ENCODE data around the gene WFS1.

The WFS1 gene

GRCh38 chr4:6232836-6233785 is 36.5 kb upstream of the WFS1 start:
- no peak for DNase-seq

DNA sequence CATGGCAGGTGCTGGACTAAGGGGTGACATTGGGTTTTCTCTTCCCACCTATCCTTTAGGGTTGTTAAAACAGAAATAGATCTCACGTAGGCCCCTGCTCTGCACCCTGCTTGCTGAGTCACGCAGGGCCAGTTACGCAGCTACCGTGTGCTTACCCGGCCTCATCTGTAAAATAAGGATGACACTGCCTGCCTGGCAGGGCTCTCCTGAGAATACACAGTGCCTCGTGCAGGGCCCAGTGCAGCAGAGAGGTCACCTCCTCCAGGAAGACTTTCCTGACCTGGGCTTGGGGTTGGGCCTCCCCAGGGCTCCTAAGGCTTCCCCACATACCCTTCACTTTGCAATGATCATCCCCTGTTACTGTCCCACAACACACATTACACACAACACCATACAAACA is 35.7 kb upstream of the WFS1 start:
- no peak for DNase-seq

DNA sequence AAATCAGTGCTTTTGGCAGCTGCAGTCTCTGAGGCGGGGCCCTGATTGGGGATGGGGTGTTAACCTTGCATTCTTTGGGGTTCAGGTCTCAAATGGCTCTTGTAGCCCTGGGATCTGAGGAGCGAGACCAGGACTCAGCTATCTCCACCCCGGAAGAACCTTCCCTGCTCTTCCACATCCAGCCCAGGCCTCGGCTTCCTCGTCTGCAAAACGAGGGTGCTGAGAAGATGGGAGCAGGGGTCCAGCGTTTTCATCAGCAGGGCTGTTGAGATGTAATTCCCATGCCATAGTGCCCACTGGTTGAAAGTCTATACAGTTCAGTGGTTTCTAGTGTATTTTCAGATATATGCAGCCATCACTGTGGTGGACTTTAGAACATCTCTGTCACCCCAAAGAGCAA is 34.6 kb upstream of the WFS1 start:
- no peak for DNase-seq

DNA sequence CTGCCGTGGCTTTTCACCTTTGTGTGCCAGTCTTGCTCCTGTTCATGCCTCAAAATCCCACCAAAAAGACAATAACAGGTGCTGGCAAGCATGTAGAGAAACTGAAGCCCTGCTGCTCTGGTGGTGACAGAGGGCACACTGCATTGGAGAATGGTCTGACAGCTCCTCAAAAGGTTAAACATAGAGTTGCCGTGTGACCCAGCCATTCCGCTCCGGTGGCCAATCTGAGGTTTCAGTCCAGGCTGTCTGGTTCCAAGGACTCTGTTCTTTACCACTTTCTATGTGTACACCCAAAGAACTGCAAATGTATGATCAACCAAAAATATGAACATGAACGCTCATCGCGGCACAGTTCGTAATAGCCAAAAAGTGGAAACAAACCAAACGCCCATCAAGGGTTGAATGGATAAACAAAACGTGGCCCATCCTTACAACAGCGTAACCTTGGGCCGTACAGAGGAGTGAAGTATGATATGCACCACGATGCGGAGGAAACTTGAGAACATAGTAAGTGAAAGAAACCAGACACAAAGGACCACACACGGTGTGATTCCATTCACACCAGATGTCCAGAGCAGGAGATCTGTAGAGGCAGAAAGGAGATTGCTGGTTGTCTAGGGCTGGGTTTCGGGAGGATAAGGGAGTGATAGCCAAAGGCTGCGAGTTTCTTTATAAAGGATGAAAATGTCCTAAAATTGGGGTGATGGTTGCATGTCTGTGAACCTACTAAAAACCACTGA is 33.6 kb upstream of the WFS1 start:
- no peak for DNase-seq

GRCh38 chr4:6236816-6237390 is 32.7 kb upstream of the WFS1 start:
- DNase-seq: no peak

- no peak for DNase-seq
Measured at GRCh38 chr4:6239486-6239885, 30.2 kb upstream of the WFS1 start.

DNA sequence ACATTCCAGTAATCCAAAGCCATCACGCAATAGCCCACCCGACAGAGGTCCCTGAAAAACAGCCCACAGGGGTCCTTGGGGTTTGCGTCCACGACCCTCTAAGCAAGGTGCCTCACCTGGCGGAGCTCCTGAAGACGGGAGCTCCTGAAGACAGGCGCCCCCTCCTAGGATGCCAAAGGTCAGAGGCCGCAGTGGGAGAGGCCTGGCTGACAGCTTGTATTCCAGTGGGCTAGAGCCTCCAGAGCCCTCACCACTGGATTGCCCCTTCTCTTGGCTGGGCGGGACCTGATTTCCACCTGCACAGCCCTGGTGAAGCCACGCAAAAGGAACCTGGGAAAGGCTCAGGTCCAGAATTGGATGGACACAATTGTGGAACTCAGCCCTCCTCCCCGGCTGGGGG is 29.7 kb upstream of the WFS1 start:
- DNase-seq: no peak

DNA sequence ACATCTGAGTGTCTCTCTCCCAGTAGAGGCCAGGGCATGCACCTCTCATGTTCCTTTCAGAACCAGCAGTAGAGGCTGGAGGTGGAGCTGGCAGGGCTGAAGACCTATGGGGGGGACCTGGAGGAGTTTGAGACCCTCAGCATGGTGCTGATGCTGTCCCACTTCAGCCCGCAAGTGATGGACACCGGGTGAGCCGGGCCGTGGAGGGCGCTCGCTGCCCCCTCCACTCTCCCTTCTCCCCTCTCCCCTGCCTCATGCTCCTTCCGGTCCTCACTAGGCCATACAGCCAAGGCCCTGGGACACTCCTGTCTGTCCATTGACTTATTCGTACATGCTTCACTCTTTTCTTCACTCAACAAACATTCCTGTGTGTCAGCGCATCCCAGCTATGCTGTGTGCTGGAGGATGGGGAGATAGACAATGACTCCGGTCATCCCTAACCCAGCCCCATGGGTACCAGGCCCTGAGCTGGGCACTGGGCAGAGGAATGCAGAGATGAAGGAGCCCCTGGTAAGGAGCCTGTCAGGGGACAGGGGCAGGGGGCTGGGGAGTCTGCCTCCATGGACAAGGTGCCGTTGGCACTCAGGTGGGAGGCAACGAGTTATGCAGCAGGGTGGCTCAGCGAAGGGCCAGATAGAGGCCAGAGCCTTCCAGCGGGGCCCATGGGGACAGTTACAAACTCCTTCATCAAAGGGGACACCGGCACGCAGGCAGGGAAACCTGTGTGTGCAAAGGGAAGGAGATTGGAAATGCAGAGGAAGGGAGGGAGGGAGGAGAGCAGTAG is 28.4 kb upstream of the WFS1 start:
- DNase-seq: no peak

DNA sequence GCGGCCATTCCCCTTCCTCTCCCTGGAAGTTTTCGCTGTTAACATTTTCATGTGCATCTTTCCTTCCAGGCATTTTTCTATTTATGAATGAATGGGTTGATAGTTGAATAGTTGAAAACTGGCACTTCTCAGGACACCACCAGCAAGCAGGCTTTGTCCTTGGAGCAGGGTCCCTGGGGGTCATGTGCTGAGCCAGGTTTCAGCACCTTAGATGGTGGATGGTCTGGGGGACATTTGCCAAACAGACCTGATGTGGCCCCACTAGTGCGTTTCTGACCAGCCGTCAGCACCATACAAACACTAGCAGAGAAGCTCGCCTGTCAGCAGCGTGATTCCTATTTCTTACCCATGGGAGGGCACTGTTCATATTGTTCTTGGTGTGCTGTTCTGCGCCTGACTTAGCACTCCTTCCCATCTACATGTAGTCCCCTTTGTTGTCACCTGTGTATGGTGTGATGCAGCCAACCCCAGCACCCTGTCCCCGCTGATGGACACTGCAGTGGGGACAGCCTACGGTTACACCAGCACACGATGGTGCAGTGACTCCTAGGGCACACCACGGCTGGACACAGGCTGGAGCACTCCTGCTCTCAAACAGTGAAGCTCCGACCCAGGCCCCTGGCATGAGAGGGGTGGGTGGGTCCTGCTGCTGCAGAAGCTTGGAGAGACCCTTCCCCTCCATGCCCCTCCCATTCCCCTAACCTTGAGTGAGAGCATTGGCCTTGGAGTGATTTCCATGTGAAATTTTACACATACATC is 27.2 kb upstream of the WFS1 start:
- no peak for DNase-seq

DNA sequence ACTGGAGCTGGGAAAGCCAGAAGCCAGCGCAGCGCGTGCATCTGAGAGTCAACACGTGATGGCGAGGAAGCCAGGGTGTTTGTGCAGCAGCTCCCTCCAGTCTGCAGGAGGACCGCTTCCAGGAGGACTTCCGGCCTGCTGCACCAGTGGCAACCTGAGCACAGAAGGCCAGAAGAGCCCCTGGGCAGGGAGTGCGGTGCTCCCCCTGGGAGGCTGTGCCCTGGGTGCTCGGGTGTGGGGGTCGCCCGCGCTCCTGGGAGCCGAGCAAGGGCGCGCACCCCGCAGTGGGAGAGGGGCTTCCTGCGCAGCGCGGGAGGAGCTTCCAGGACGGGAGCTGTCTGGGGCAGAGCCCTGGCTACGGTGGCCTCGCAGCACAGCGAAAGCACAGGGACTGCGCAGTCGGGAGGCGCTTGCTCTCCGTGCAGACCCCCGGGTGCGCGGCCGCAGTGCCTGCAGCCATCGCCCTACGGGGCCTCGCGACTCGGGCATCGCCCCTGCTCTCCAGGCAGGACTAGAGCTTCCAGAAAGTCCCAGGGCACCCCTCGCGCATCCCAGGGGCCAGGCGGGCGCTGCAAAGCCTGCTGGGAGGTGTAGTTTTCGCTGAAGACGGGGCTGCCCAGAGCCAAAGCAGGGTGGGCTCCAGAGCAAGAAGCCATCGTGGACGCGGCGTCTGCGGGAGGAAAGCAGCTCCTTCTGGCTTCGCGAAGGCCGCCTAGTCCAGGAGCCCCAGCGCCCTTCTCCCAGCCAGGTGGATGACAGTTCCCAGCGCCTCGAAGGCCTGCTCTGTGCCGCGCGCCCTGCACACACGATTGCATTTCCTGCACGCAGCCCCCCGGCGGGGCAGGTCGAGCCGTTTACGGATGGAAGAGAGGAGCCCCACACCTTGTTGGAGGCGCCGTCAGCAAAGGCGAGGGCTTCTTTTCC is 24.1 kb upstream of the WFS1 start:
- DNase-seq: peak in 46 of 56 donors; percentile 8 to 87 (median 50)

DNA sequence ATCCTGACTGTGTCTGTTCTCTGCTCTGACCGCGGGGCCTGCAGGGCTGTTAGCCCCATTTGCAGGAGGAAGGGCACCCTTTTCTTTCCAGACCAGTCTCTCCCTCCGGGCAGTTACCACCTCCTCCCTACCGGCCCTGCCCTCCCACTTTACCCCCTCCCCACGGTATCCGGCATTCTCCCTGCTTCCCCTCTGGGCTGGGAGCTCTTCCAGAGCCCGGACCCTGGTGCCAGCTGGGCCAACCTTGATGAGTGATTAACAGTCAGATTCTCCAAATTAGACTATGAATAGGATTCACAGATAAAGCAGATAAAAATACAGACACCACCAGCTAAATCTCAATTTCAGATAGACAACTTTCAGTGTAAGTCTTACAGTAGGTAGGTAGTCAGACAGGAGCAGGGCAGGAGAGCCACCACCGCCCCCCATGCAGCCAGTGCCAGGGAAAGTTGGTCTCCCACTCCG is 23.4 kb upstream of the WFS1 start:
- no peak for DNase-seq

GRCh38 chr4:6248394-6248793 is 21.3 kb upstream of the WFS1 start:
- DNase-seq: no peak

- DNase-seq: peak in 15 of 56 donors; percentile 17 to 61 (median 26)
Measured at GRCh38 chr4:6250235-6250983, 19.2 kb upstream of the WFS1 start.

DNA sequence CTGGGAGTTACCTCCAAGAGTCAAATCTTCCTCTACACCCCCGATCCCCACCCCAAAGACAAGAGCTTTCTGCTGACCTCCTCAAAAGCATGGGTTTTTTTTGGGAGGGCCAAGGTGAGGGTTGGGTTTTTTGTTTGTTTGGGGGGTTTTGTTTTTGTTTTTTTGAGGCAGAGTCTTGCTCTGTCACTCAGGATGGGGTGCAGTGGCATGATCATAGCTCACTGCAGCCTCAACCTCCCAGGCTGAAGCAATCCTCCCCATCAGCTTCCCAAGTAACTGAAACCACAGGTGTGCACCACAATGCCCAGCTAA is 18.7 kb upstream of the WFS1 start:
- no peak for DNase-seq

DNA sequence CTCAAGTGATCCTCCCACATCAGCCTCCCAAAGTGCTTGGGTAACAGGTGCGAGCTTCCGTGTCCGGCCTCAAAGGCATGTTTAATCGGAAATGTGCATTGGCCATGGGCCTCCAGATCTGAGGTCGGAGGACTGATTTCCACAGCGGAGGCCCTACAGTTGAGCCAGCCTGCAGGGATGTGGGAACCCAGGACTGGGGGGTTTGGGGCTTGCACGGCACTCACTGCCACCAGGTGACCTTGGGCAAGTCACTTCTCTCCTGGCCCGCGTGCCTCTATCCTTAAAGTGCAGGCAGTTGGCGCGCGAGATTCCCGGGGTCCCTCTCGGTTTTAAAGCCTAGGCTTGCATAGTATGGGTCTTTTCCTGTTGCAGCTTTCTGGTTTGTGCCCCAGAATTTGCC is 18.3 kb upstream of the WFS1 start:
- DNase-seq: no peak

- peak in 41 of 56 donors; percentile 20 to 85 (median 52) for DNase-seq
Measured at GRCh38 chr4:6252051-6252450, 17.6 kb upstream of the WFS1 start.

GRCh38 chr4:6253111-6253510 is 16.5 kb upstream of the WFS1 start:
- no peak for DNase-seq

GRCh38 chr4:6253961-6254360 is 15.7 kb upstream of the WFS1 start:
- DNase-seq: no peak

- no peak for DNase-seq
Measured at GRCh38 chr4:6256141-6256540, 13.5 kb upstream of the WFS1 start.
